Heart left ventricle (tissue), 16 donors: ENCODE measurements around the gene ABHD10. TPM values are rescaled to one million over a fixed set of nuclear protein-coding genes. Genes with fewer than 3 reads are reported as not detected.

Source experiments
- ATAC-seq, 4 donors: fragments of 200-7000 bp; cut with Tn5 transposase; one replicate each; pipeline ENCODE4 v1.9.1; 2020 to 2022; ENCODE audit warnings: moderate library complexity in 4 of 4, mild to moderate bottlenecking in 3 of 4, moderate number of reproducible peaks in 1 of 4
- DNase-seq, 5 donors: peaks; one replicate each; pipeline ENCODE4 v3.0.0-alpha.2; 2020
- H3K27ac ChIP-seq, 12 donors: fragments of 200-600 bp; sonication (generic) in 4 of 12; one replicate each; pipeline versions ENCODE4 v1.5.0 to v1.8.0; 2016 to 2022; ENCODE audit warnings: mild to moderate bottlenecking in 2 of 12
- H3K27me3 ChIP-seq, 9 donors: fragments of 200-600 bp; sonication (generic) in 2 of 9; one replicate each; pipeline versions ENCODE4 v1.5.1 to v1.8.0; 2016 to 2022; ENCODE audit warnings: mild to moderate bottlenecking in 3 of 9
- H3K36me3 ChIP-seq, 9 donors: fragments of 200-600 bp; sonication (generic) in 2 of 9; one replicate each; pipeline versions ENCODE4 v1.5.0 to v1.8.0; 2018 to 2022; ENCODE audit warnings: mild to moderate bottlenecking in 2 of 9
- H3K4me1 ChIP-seq, 12 donors: fragments of 200-600 bp; sonication (generic) in 4 of 12; one replicate each; pipeline versions ENCODE4 v1.5.0 to v1.8.0; 2016 to 2022; ENCODE audit warnings: mild to moderate bottlenecking in 3 of 12
- H3K4me3 ChIP-seq, 12 donors: fragments of 200-600 bp; sonication (generic) in 4 of 12; one replicate each; pipeline versions ENCODE4 v1.5.0 to v1.8.0; 2017 to 2022; ENCODE audit warnings: mild to moderate bottlenecking in 9 of 12, moderate library complexity in 4 of 12
- H3K9me3 ChIP-seq, 12 donors: fragments of 200-600 bp; sonication (generic) in 4 of 12; one replicate each; pipeline versions ENCODE4 v1.5.0 to v1.8.0; 2016 to 2022; ENCODE audit warnings: mild to moderate bottlenecking in 1 of 12
- CTCF ChIP-seq, 12 donors: fragments of 200-600 bp; sonication (generic) in 4 of 12; IDR thresholded peaks; one replicate each; pipeline versions ENCODE4 v1.5.0 to v1.8.0; 2018 to 2022; ENCODE audit warnings: antibody characterized with exemption in 12 of 12, mild to moderate bottlenecking in 5 of 12
- POLR2A ChIP-seq, 2 donors: fragments of 450-650 bp; IDR thresholded peaks; one replicate each; pipeline ENCODE4 v1.6.1; 2017; ENCODE audit warnings: antibody characterized with exemption in 2 of 2, mild to moderate bottlenecking in 2 of 2, moderate library complexity in 2 of 2
- whole genome bisulfite sequencing, 4 donors: extraction: QIAGEN DNeasy Blood & Tissue Kit in 2 of 4; methylation state at CpG; one replicate each; pipeline versions ENCODE4 v1.1.5 to v1.1.7; 2013 to 2018; 5-methylcytosine and 5-hydroxymethylcytosine counted together
- intact Hi-C, 10 donors: fragments of 100-400 bp; cut with DNase I; formaldehyde crosslinking; loops; one replicate each; pipeline versions ENCODE4 v1.11.1 to v1.14.2; 2022
- polyA plus RNA-seq, 2 donors: library from polyadenylated mRNA; stranded (reverse); fragments of 200-250 nt; gene quantifications; one replicate each; pipeline ENCODE4 v1.2.3, GENCODE V29; 2013
- total RNA-seq, 9 donors: library from RNA; depleted of rRNA in 2 of 9; stranded (reverse); fragments of >200 nt in 2 of 9; fragmentation: NEBNext Ultra II Directional in 3 of 9; extraction: Animal tissue kit (Norgen Biotek cat#: 25700) in 3 of 9; gene quantifications; one replicate each; pipeline versions ENCODE4 v1.1.0 to v1.2.4, GENCODE V29; 2016 to 2023
- donor health status: ischemic (EF 13 %, LVEDD 7.1; RV severe dilation, severe dysfunction).
- donor health status: healthy with polysubstance abuse.
- donor health status: DM: no; HTN: yes; CAD: no.
- donor health status: DM: no; HTN: no; CAD: no.
- donor health status: ischemic (EF 25% LVEDD 6.9; RV normal size, moderate dysfunction).
- donor health status: ischemic (EF 25% LVEDD 5.7; RV mildly dilated, moderate dysfunction).
- donor health status: healthy.
- donor health status: DM: yes; HTN: yes; CAD: no.
- donor health status: ischemic (EF 35%, LVEDD 5.7; RV mildly dilated, moderate dysfunction).
- donor health status: nonischemic (EF 11% LVEDD 7.7; RV severe dilation, severe dysfunction).
- donor health status: DM: yes; HTN: yes; CAD: no.
- donor health status: PGD.
- donor health status: ischemic (EF 29% LVEDD 5.4; RV normal size, mild dysfunction).
- donor health status: nonischemic (EF 23%, LVEDD 6.1; RV moderate dilation, normal function).

ABHD10 gene
- total and polyA plus RNA-seq, 11 donors: 13.5 to 50.1 (median 40.0) TPM

DNA sequence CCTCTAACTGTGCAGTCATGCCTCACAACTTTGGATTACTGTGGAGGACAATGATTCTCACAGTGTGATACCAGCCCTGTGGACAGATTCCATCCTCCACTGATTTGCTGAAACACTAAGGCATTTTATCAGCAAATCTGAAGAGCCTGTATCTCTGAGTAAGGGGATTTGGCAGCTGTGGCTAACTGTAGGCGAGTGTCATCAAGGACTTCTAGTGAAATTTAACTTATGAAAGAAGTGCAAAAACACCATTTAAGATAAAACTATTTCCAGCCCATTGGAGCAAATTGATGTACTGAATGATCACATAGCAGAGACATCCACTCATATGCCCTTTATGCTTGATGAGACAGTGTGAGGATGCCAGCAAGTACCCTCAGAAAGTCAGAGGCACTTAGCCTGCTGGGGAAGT is 41.9 kb downstream of the ABHD10 start:
- Histone ChIP-seq H3K4me3 (no peak overlapping the region), H3K36me3 (no peaks in the 10 kb centered on the region), H3K27me3 (no peaks in the 10 kb centered on the region), H3K27ac (no peak overlapping the region), H3K4me1 (no peaks in the 10 kb centered on the region), H3K9me3 (peaks cover 0 to 6% (median 0%) of the 10 kb centered on the region in 12 donors)
- TF ChIP-seq POLR2A (IDR thresholded peaks at IDR 0.05) (no peak), CTCF (IDR thresholded peaks at IDR 0.05) (no peak)
- no peak for DNase-seq
- 62 to 81% (median 74%) methylated on average over 1 of the region's 1 CpG for WGBS, 4 donors
- no peak for ATAC-seq
- intact Hi-C loops: loop anchor here in 1 of 10 donors (5.0 kb wide), 1 partner anchor 353 kb away; no protein-coding TSS in a partner anchor

GRCh38 chr3:112027142-112027541 is 48.3 kb downstream of the ABHD10 start:
- TF ChIP-seq CTCF (IDR thresholded peaks at IDR 0.05) (no peak), POLR2A (IDR thresholded peaks at IDR 0.05) (no peak)
- Histone ChIP-seq H3K4me1 (peaks cover 0 to 10% (median 0%) of the 10 kb centered on the region in 12 donors), H3K9me3 (no peaks in the 10 kb centered on the region), H3K4me3 (no peak overlapping the region), H3K36me3 (no peaks in the 10 kb centered on the region), H3K27me3 (no peaks in the 10 kb centered on the region), H3K27ac (no peak overlapping the region)
- no peak for DNase-seq
- intact Hi-C loops: no loop called here
- 92 to 97% (median 94%) methylated on average over 4 of the region's 4 CpGs for WGBS, 4 donors
- ATAC-seq: no peak

GRCh38 chr3:112027826-112028225 is 49.0 kb downstream of the ABHD10 start:
- WGBS, 4 donors: 17 to 33% (median 20%) methylated on average over 4 of the region's 4 CpGs
- DNase-seq (peak in 2 of 5 donors; percentile 25 to 34), ATAC-seq (peak in 3 of 4 donors; percentile 58 to 89 (median 82))

GRCh38 chr3:112030901-112031300 is 52.1 kb downstream of the ABHD10 start:
- intact Hi-C loops: no loop called here
- WGBS, 4 donors: 85 to 91% (median 89%) methylated on average over 5 of the region's 5 CpGs
- H3K36me3 ChIP-seq: no peaks in the 10 kb centered on the region
- no peak overlapping the region for H3K4me3 ChIP-seq
- no peaks in the 10 kb centered on the region for H3K27me3 ChIP-seq
- TF ChIP-seq POLR2A (IDR thresholded peaks at IDR 0.05) (no peak), CTCF (IDR thresholded peaks at IDR 0.05) (no peak)
- peaks cover 0 to 16% (median 0%) of the 10 kb centered on the region in 12 donors for H3K4me1 ChIP-seq
- no peak overlapping the region for H3K27ac ChIP-seq
- H3K9me3 ChIP-seq: no peaks in the 10 kb centered on the region
- ATAC-seq (no peak), DNase-seq (no peak)

More at GRCh38 chr3:112027826-112028225, 49.0 kb downstream of the ABHD10 start:
- TF ChIP-seq CTCF (IDR thresholded peaks at IDR 0.05): no peak
- TF ChIP-seq POLR2A (IDR thresholded peaks at IDR 0.05): no peak
- no peaks in the 10 kb centered on the region for H3K9me3 ChIP-seq
- intact Hi-C loops: no loop called here
- peaks cover 0 to 16% (median 0%) of the 10 kb centered on the region in 12 donors for H3K4me1 ChIP-seq
- no peak overlapping the region for H3K4me3 ChIP-seq
- no peaks in the 10 kb centered on the region for H3K27me3 ChIP-seq
- no peak overlapping the region for H3K27ac ChIP-seq
- no peaks in the 10 kb centered on the region for H3K36me3 ChIP-seq
